GOT3 (cell line): ENCODE data around the gene FHL3.

ENCODE experiments used
- DNase-seq: peaks from one replicate; lab custom pipeline; 2025; ENCODE audit warnings: mixed read lengths; lab: John Stamatoyannopoulos, UW

Gene FHL3

GRCh38 chr1:38012363-38013226, 7.3 kb upstream of the FHL3 start, which contains the start of gene UTP11:
Gene UTP11 (plus strand): TSS chr1:38012734. CDS start chr1:38012803, 69 bp downstream.
- peak; percentile 87 for DNase-seq

DNA sequence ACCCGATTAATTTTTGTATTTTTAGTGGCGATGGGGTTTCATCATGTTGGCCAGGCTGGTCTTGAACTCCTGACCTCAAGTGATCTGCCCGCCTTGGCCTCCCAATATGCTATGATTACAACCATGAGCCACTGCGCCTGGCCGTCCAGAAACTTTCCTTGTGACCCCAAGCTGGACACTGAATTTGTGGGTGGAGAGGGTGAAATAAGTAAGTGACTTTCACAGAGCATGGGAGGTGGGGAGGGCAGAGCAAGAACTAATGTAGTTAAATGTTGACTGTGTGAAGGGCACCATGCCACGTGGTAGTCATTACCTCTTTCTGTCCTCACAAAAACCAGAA, 4.5 kb upstream of the FHL3 start:
- no peak for DNase-seq

- DNase-seq: no peak
These were observed 4.0 kb upstream of the FHL3 start for GRCh38 chr1:38009088-38009840.

DNA sequence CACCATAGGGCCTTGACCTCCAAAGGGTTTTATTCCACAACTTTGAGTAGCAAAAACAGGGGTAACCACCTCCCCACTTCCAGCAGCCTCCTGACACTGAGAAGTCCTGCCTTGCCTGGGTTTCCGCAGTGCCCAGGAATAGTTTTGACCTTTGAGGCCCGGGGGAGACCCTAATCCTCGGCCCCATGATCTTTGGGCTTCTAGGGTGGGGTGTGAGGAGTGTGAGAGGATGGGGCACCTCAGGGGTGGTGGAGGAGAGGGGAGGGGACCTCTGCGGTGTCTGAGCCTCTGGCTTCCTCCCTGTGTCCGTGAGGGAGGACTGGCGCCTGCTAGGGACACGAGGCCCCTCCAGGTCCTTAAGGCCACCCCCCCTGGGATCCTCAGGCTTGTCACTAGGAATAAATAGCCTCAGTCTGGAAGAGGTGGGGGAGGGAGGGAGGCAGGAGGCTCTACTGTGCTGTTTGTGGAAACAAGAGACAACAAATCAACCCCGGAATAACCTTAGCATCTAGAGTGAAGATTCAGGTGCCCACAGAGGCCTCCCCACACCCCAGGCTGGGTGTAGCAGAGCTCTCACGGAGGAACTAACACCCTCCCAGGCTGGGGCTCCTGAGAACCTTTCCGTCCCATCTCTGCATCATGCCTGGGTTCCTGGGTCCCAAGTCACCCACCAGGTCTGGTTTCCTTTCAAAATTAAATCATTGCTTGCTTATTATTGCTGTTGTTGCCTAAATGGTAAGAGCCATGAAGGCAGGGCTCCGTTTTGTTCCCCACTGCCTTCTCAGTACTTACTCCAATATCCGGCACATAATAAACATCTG, 904 bp upstream of the FHL3 start:
- DNase-seq: no peak

- DNase-seq: no peak
These were observed 818 bp downstream of the FHL3 start for GRCh38 chr1:38004284-38005108.

DNA sequence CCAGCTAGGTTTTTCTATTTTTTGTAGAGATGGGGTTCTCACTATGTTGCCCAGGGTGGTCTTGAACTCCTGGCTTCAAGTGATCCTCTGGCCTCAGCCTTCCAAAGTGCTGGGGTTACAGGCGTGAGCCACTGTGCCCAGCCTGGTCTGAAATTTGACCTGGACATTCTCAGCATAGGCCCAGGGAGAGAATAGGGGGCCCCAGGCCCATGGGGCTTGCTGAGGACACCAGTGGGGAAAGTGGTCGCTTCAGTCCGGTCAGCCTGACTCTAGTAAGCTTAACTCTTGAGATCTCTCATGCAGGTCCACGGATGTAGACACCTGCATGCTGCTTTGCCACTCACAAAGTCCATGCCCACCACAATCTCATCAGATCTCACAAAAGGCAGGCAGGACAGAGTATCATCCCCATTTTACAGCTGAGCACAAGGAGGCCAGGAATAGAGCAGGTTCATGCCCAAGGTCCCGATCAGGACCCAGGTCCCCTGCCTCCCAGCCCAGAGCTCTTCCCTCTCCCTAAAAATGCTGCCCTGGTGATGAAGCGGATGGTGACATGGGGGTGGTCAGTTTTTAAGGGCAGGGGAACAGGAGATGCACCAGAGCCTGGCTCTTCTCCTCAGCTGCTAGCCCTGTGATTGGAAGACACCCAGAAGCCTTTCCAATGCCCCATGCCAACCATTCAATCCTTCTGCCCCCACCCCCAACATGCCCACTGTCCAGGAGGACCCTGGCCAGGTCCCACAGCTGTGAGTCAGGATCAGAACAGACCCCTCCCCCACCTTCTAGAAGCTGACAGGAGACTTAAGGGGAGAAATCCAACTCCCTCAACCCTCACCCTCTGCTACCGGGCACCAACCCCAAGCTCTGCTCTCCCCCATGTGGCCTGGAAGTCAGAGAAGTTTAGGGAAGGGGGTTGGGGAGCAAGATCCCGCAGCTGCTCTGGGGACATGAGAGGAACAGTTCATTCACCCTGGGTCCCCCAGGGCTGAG, 1.8 kb downstream of the FHL3 start:
- DNase-seq: no peak

GRCh38 chr1:38000529-38001455, 4.5 kb downstream of the FHL3 start:
- DNase-seq: no peak

GRCh38 chr1:38000233-38000528, 5.1 kb downstream of the FHL3 start:
- DNase-seq: no peak

DNA sequence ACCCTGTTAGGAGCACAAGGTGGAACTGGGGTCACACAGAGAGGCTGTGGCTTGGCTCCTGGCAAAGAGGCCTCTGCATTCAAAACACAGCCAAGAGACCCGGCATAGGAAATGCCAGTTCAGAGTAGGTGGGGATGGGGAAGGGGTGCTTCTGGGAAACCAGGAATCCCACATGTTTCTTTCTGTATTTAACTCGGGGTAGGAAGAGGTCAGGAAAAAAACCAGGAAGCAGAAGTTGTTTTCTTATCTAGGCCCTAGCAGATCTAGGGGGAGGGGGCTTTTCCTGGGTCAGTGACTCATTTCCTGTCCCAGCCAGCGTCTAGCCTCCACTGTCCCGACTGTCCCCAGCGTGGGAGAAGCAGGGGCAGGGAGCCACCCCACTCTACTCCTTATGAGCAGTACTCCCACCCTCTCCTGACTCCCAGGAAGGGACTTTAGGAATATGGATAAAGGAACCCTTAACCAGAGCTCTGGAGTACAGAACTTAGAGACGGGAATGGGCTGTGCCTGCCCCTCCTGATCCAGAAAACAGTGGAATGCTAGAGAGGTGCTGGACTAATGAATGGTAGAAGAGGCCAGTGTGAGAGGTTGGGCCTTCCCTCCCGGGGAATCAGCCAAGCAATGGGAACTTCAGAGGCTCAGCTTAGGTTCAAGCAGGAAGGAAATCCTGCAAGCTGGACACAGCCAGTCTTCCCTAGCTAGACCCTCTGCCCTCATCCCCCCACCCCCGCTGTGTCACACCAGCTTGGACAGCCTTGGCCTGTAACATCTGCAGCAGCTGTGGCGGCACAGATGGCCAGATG, 5.7 kb downstream of the FHL3 start:
- no peak for DNase-seq

DNA sequence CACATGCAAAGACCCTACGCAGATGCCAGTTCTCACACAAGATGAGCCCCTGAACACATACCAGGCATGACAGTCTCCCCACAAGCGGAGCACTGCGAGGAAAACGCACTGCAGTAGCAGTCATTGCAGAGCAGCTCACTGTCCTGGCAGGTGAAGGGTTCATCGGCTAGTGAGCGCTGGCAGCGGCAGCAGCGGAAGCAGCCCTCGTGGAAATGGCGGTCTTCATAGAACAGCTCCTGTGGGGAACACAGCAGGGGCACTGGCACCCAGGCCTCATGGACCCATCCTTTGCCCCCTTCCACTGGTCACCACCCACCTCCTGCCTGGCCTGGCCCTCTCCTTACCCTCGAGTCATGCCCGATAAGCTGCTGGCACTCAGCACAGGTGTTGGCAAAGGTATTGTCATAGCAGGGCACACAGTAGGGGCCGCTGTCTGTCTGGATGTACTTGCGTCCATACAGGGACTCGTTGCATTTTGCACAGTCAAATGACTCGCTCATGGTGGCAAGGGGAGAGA, 6.3 kb downstream of the FHL3 start:
- no peak for DNase-seq

GRCh38 chr1:37998089-37998808, 7.1 kb downstream of the FHL3 start:
- no peak for DNase-seq

GRCh38 chr1:37997256-37998088, 7.8 kb downstream of the FHL3 start:
- DNase-seq: no peak

- DNase-seq: no peak
These were observed 9.5 kb downstream of the FHL3 start for GRCh38 chr1:37995751-37996345.

- DNase-seq: no peak
These were observed 10.3 kb downstream of the FHL3 start for GRCh38 chr1:37994886-37995566.

- no peak for DNase-seq
These were observed 15.9 kb downstream of the FHL3 start for GRCh38 chr1:37989361-37989930.
